H9 (cell line): Measurements from ENCODE around the gene ANKRD49. TPM values are rescaled to one million over a fixed set of nuclear protein-coding genes. Genes with fewer than 3 reads are reported as not detected.

Experiments
- DNase-seq: peaks from one replicate; pipeline ENCODE4 v3.0.0-alpha.2; 2017
- H2AFZ ChIP-seq: one replicate; pipeline ENCODE4 v1.6.1; 2013; ENCODE audit warnings: mild to moderate bottlenecking, low read length, control low read depth, moderate library complexity
- H2AK5ac ChIP-seq: 2 replicates; pipeline ENCODE4 v1.6.1; 2013; ENCODE audit warnings: low read length, control low read depth, mixed read lengths; ENCODE audit not compliant: insufficient read length
- H2BK120ac ChIP-seq: one replicate; pipeline ENCODE4 v1.6.1; 2013; ENCODE audit warnings: low read depth, mild to moderate bottlenecking, low read length, control low read depth, inconsistent platforms; ENCODE audit not compliant: poor library complexity, severe bottlenecking
- H2BK12ac ChIP-seq: 2 replicates; pipeline ENCODE4 v1.6.1; 2013; ENCODE audit warnings: low read length, control low read depth, mixed read lengths, low read depth; ENCODE audit not compliant: insufficient read length
- H2BK15ac ChIP-seq: 2 replicates; pipeline ENCODE4 v1.6.1; 2013; ENCODE audit warnings: low read depth, low read length, control low read depth
- H2BK20ac ChIP-seq: one replicate; pipeline ENCODE4 v1.6.1; 2013; ENCODE audit warnings: low read depth, mild to moderate bottlenecking, low read length, control low read depth, inconsistent platforms; ENCODE audit not compliant: poor library complexity, severe bottlenecking
- H2BK5ac ChIP-seq: 2 replicates; pipeline ENCODE4 v1.6.1; 2013; ENCODE audit warnings: low read length, control low read depth, mixed read lengths; ENCODE audit not compliant: insufficient read length
- H3K14ac ChIP-seq: 2 replicates; pipeline ENCODE4 v1.6.1; 2013; ENCODE audit warnings: low read length, control low read depth; ENCODE audit not compliant: insufficient read depth
- H3K18ac ChIP-seq: 2 replicates; pipeline ENCODE4 v1.6.1; 2013; ENCODE audit warnings: low read depth, mild to moderate bottlenecking, mixed read lengths, low read length, control low read depth; ENCODE audit not compliant: insufficient read length
- H3K23ac ChIP-seq: 2 replicates; pipeline ENCODE4 v1.6.1; 2013; ENCODE audit warnings: low read length, control low read depth, mixed read lengths, low read depth; ENCODE audit not compliant: insufficient read length
- H3K23me2 ChIP-seq: 2 replicates; pipeline ENCODE4 v1.6.1; 2013; ENCODE audit warnings: low read depth, mild to moderate bottlenecking, mixed read lengths, low read length, control low read depth; ENCODE audit not compliant: insufficient read length, poor library complexity, severe bottlenecking
- H3K27ac ChIP-seq: 2 replicates; pipeline ENCODE4 v1.5.1; 2013; ENCODE audit warnings: low read length, control low read depth, mixed read lengths, low read depth; ENCODE audit not compliant: insufficient read length
- H3K27me3 ChIP-seq: 2 replicates; pipeline ENCODE4 v1.6.1; 2013; ENCODE audit warnings: low read length, control low read depth, inconsistent platforms; ENCODE audit not compliant: insufficient read depth
- H3K4ac ChIP-seq: 2 replicates; pipeline ENCODE4 v1.6.1; 2013; ENCODE audit warnings: low read depth, mild to moderate bottlenecking, control low read depth, inconsistent platforms, low read length, moderate library complexity
- H3K4me1 ChIP-seq: 2 replicates; pipeline ENCODE4 v1.6.1; 2013; ENCODE audit warnings: low read length, control low read depth, inconsistent platforms; ENCODE audit not compliant: insufficient read depth
- H3K4me2 ChIP-seq: 2 replicates; pipeline ENCODE4 v1.6.1; 2013; ENCODE audit warnings: low read length, control low read depth, mixed read lengths; ENCODE audit not compliant: insufficient read length, insufficient read depth
- H3K56ac ChIP-seq: 2 replicates; pipeline ENCODE4 v1.6.1; 2013; ENCODE audit warnings: low read depth, mild to moderate bottlenecking, mixed read lengths, low read length, control low read depth; ENCODE audit not compliant: insufficient read length
- H3K79me1 ChIP-seq: 2 replicates; pipeline ENCODE4 v1.6.1; 2013; ENCODE audit warnings: low read depth, mild to moderate bottlenecking, moderate library complexity, low read length, control low read depth, inconsistent platforms; ENCODE audit not compliant: insufficient read depth, poor library complexity, severe bottlenecking
- H3K79me2 ChIP-seq: 2 replicates; pipeline ENCODE4 v1.6.1; 2013; ENCODE audit warnings: low read length, control low read depth, inconsistent platforms; ENCODE audit not compliant: insufficient read depth
- H3K9ac ChIP-seq: 2 replicates; pipeline ENCODE4 v1.6.1; 2013; ENCODE audit warnings: low read length, control low read depth, mixed read lengths; ENCODE audit not compliant: insufficient read length; ENCODE audit errors: extremely low read depth
- H3K9me3 ChIP-seq: one replicate; pipeline ENCODE4 v1.6.1; 2013; ENCODE audit warnings: low read depth, low read length, inconsistent platforms; ENCODE audit not compliant: control insufficient read depth
- H3T11ph ChIP-seq: one replicate; pipeline ENCODE4 v1.6.1; 2013; ENCODE audit warnings: mild to moderate bottlenecking, low read length, control low read depth, inconsistent platforms
- H4K20me1 ChIP-seq: one replicate; pipeline ENCODE4 v1.6.1; 2013; ENCODE audit not compliant: control insufficient read depth, insufficient read length, insufficient read depth
- H4K5ac ChIP-seq: 2 replicates; pipeline ENCODE4 v1.6.1; 2013; ENCODE audit warnings: low read depth, mild to moderate bottlenecking, mixed read lengths, low read length, control low read depth; ENCODE audit not compliant: insufficient read length
- H4K8ac ChIP-seq: replicated peaks from 2 replicates; pipeline ENCODE4 v1.6.1; 2013; ENCODE audit warnings: low read length, control low read depth, mixed read lengths, low read depth; ENCODE audit not compliant: insufficient read length
- H4K91ac ChIP-seq: 2 replicates; pipeline ENCODE4 v1.6.1; 2013; ENCODE audit warnings: low read depth, mild to moderate bottlenecking, moderate library complexity, mixed read lengths, low read length, control low read depth; ENCODE audit not compliant: insufficient read length
- H3K27ac Mint-ChIP-seq, 3 experiments: 2 replicates in 2 of 3; 3 replicates in 1 of 3; pipeline ENCODE4 v1.8.0; 2020 to 2021; ENCODE audit warnings: mixed read lengths in 3 of 3, mild to moderate bottlenecking in 1 of 3, moderate library complexity in 1 of 3
- H3K27me3 Mint-ChIP-seq: 2 replicates; pipeline ENCODE4 v1.8.0; 2021; ENCODE audit warnings: low read depth, mild to moderate bottlenecking, moderate library complexity, mixed read lengths
- H3K36me3 Mint-ChIP-seq, 3 experiments: 2 replicates in 2 of 3; 3 replicates in 1 of 3; pipeline ENCODE4 v1.8.0; 2020 to 2021; ENCODE audit warnings: low read depth in 3 of 3, mixed read lengths in 3 of 3; ENCODE audit not compliant: insufficient read depth in 1 of 3
- H3K4me1 Mint-ChIP-seq, 2 experiments: 2 replicates each; pipeline ENCODE4 v1.8.0; 2020; ENCODE audit warnings: mixed read lengths in 2 of 2
- H3K4me3 Mint-ChIP-seq, 2 experiments: 2 replicates in 1 of 2; 3 replicates in 1 of 2; pipeline ENCODE4 v1.8.0; 2020 to 2021; ENCODE audit warnings: mild to moderate bottlenecking in 2 of 2, mixed read lengths in 2 of 2, moderate library complexity in 1 of 2
- H3K9me3 Mint-ChIP-seq, 2 experiments: 2 replicates in 1 of 2; 3 replicates in 1 of 2; pipeline ENCODE4 v1.8.0; 2020; ENCODE audit warnings: mild to moderate bottlenecking in 2 of 2, mixed read lengths in 2 of 2, moderate library complexity in 1 of 2
- CTCF ChIP-seq: fragments of 200-600 bp; sonication (generic); conservative IDR thresholded peaks from 3 replicates; pipeline ENCODE4 v1.8.0; 2021; ENCODE audit warnings: antibody characterized with exemption, mild to moderate bottlenecking
- WGBS: extraction: QIAGEN DNeasy Blood & Tissue Kit; methylation state at CpG from one replicate; pipeline ENCODE4 v1.1.7; 2013; ENCODE audit warnings: missing lambda C conversion rate, low lambda C conversion rate, mixed read lengths; ENCODE audit not compliant: insufficient read length; ENCODE audit errors: extremely low coverage; 5-methylcytosine and 5-hydroxymethylcytosine counted together
- long read RNA-seq: library from polyadenylated mRNA; unstranded; transcript quantifications from one replicate; pipeline ENCODE4 v2.0.0, GENCODE V29; 2020
- total RNA-seq: library from RNA; stranded (reverse); gene quantifications from 2 replicates; pipeline ENCODE4 v1.2.1, GENCODE V29; 2021

Gene ANKRD49, protein sequence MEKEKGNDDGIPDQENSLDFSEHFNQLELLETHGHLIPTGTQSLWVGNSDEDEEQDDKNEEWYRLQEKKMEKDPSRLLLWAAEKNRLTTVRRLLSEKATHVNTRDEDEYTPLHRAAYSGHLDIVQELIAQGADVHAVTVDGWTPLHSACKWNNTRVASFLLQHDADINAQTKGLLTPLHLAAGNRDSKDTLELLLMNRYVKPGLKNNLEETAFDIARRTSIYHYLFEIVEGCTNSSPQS
- total RNA-seq = 13.8 and 17.0 TPM in 2 replicates
- long read RNA-seq, transcript ANKRD49-210 (3 exons, 2,268 nt) = major isoform, 43 of 62 reads
- long read RNA-seq, partial matches to known transcripts = 0 of 62 reads
- long read RNA-seq, other reads (novel, unspliced or antisense) = 12 of 62 reads

- H3K23me2 ChIP-seq = peaks cover 7% of the 10 kb centered on the region
- H3K27me3 ChIP-seq = no peaks in the 10 kb centered on the region
- H3K9ac ChIP-seq = peak within 1 kb of the TSS; percentile 96
These were observed at the start of gene ANKRD49, which contains the start of gene MRE11 for GRCh38 chr11:94493281-94494125. Gene ANKRD49, plus strand, starts transcription at chr11:94493984. Its CDS starts 2,710 bp downstream, at chr11:94496694. Gene MRE11, minus strand, starts transcription at chr11:94493844. Its CDS starts 1,043 bp downstream, at chr11:94492801.

More at GRCh38 chr11:94493281-94494125, at the start of gene ANKRD49, which contains the start of gene MRE11:
- Histone ChIP-seq H2AK5ac (no peak within 1 kb of the TSS), H3K27ac (peak within 1 kb of the TSS; percentile 90), H3K9me3 (no peaks in the 10 kb centered on the region), H3K14ac (peak within 1 kb of the TSS; percentile 94), H4K91ac (no peak within 1 kb of the TSS), H3K4me2 (peak within 1 kb of the TSS; percentile 93), H2BK120ac (no peak within 1 kb of the TSS), H2BK12ac (no peak within 1 kb of the TSS), H3K4me1 (no peaks in the 10 kb centered on the region), H4K5ac (no peak within 1 kb of the TSS), H3K56ac (peak within 1 kb of the TSS; percentile 2), H2BK15ac (no peak within 1 kb of the TSS), H4K20me1 (no peaks in the 10 kb centered on the region), H3K18ac (peak within 1 kb of the TSS; percentile 72), H3K4ac (no peak within 1 kb of the TSS), H3K23ac (no peak within 1 kb of the TSS), H4K8ac (no peak within 1 kb of the TSS), H2AFZ (peak within 1 kb of the TSS; percentile 76), H3K79me2 (no peaks in the 10 kb centered on the region), H2BK20ac (no peak within 1 kb of the TSS), H2BK5ac (peak within 1 kb of the TSS; percentile 48), H3T11ph (no peak within 1 kb of the TSS), H3K79me1 (peaks cover 2% of the 10 kb centered on the region)
- peaks cover 8 to 18% of the 10 kb centered on the region in 2 experiments; a peak in 3 of 4 replicates for H3K4me1 Mint-ChIP-seq
- WGBS = no CpG with 5 or more reads among the region's 55 CpGs
- peaks cover 13 to 38% (median 33%) of the 10 kb centered on the region in 3 experiments; a peak in 6 of 7 replicates for H3K36me3 Mint-ChIP-seq
- TF ChIP-seq CTCF = no peak
- H3K9me3 Mint-ChIP-seq = no peaks in the 10 kb centered on the region; a peak in 1 of 5 replicates
- H3K4me3 Mint-ChIP-seq = peak within 1 kb of the TSS; percentile 97 to 98
- no peaks in the 10 kb centered on the region for H3K27me3 Mint-ChIP-seq
- peak; percentile 99 for DNase-seq
- H3K27ac Mint-ChIP-seq = peak within 1 kb of the TSS; percentile 99 to 100 (median 100)
